Activated B cell treated with CpG ODN at 0.5 μM for 24 hours (primary cell): ENCODE results near the gene SLIT3. TPM values are rescaled to one million over a fixed set of nuclear protein-coding genes. Genes with fewer than 3 reads are reported as not detected.

Experiments
- ATAC-seq: fragments of 200-7000 bp; cut with Tn5 transposase; one replicate; pipeline ENCODE4 v1.10.0; 2021; ENCODE audit warnings: low read depth, mild to moderate bottlenecking, moderate library complexity
- CTCF ChIA-PET: fragments of 350-600 bp; sonication (Branson Sonifier 250); formaldehyde crosslinking; loops from one replicate; lab custom pipeline; 2021; ENCODE audit warnings: antibody characterized with exemption; lab: Charles Lee
- POLR2A ChIA-PET: fragments of 350-600 bp; sonication (Branson Sonifier 250); formaldehyde crosslinking; loops from one replicate; lab custom pipeline; 2021; ENCODE audit warnings: antibody characterized with exemption; lab: Charles Lee
- DNase-seq: peaks from one replicate; pipeline ENCODE4 v3.0.0; 2022
- H3K27ac Mint-ChIP-seq: one replicate; pipeline ENCODE4 v1.8.0; 2020; ENCODE audit warnings: mixed read lengths
- H3K27me3 Mint-ChIP-seq: one replicate; pipeline ENCODE4 v1.8.0; 2021; ENCODE audit warnings: mixed read lengths
- H3K36me3 Mint-ChIP-seq: one replicate; pipeline ENCODE4 v1.8.0; 2021; ENCODE audit warnings: low read depth, mixed read lengths
- H3K4me1 Mint-ChIP-seq: one replicate; pipeline ENCODE4 v1.8.0; 2021; ENCODE audit warnings: mixed read lengths
- H3K4me3 Mint-ChIP-seq: one replicate; pipeline ENCODE4 v1.8.0; 2020; ENCODE audit warnings: mild to moderate bottlenecking, mixed read lengths
- H3K9me3 Mint-ChIP-seq: one replicate; pipeline ENCODE4 v1.8.0; 2020; ENCODE audit warnings: mixed read lengths
- CTCF ChIP-seq: fragments of 200-600 bp; IDR thresholded peaks from one replicate; pipeline ENCODE4 v1.8.0; 2022; ENCODE audit warnings: antibody characterized with exemption, mild to moderate bottlenecking
- intact Hi-C: fragments of 100-400 bp; cut with micrococcal nuclease; formaldehyde crosslinking; loops from one replicate; pipeline ENCODE4 v1.15.1; 2024
- total RNA-seq: library from RNA; stranded (reverse); gene quantifications from 2 replicates; pipeline ENCODE4 v1.2.3, GENCODE V29; 2022

The SLIT3 gene
- total RNA-seq, 1 donor from 2014 or later, result not detected

GRCh38 chr5:169301386-169301934 lies 521 bp upstream of the SLIT3 start:
- ATAC-seq (no peak), DNase-seq (no peak)
- Mint-ChIP-seq H3K9me3 (no peaks in the 10 kb centered on the region), H3K27ac (no peak overlapping the region), H3K36me3 (no peaks in the 10 kb centered on the region), H3K4me1 (peaks cover 7% of the 10 kb centered on the region), H3K4me3 (no peak overlapping the region), H3K27me3 (peaks cover 47% of the 10 kb centered on the region)
- CTCF ChIA-PET, result no interaction called here
- POLR2A ChIA-PET, result no interaction called here
- intact Hi-C loops, result no loop called here
- TF ChIP-seq CTCF, result no peak

GRCh38 chr5:169299663-169300467 lies 1.1 kb downstream of the SLIT3 start:
- no peak for TF ChIP-seq CTCF
- H3K9me3 Mint-ChIP-seq, result no peaks in the 10 kb centered on the region
- H3K27me3 Mint-ChIP-seq, result peaks cover 41% of the 10 kb centered on the region
- peaks cover 7% of the 10 kb centered on the region for H3K4me1 Mint-ChIP-seq
- ChIA-PET CTCF (no interaction called here), POLR2A (no interaction called here)
- no peaks in the 10 kb centered on the region for H3K36me3 Mint-ChIP-seq
- no peak for ATAC-seq
- no peak for DNase-seq
- no peak overlapping the region for H3K4me3 Mint-ChIP-seq
- H3K27ac Mint-ChIP-seq, result no peak overlapping the region
- intact Hi-C loops, result no loop called here

GRCh38 chr5:169299191-169299662 lies 1.7 kb downstream of the SLIT3 start:
- DNase-seq (no peak), ATAC-seq (no peak)
- Mint-ChIP-seq H3K36me3 (no peaks in the 10 kb centered on the region), H3K27ac (no peak overlapping the region), H3K9me3 (no peaks in the 10 kb centered on the region), H3K27me3 (peaks cover 36% of the 10 kb centered on the region), H3K4me3 (no peak overlapping the region), H3K4me1 (peaks cover 7% of the 10 kb centered on the region)
- TF ChIP-seq CTCF, result no peak
- ChIA-PET CTCF (no interaction called here), POLR2A (no interaction called here)
- intact Hi-C loops, result no loop called here

- no peak for TF ChIP-seq CTCF
- POLR2A ChIA-PET, result no interaction called here
- H3K9me3 Mint-ChIP-seq, result no peaks in the 10 kb centered on the region
- CTCF ChIA-PET, result no interaction called here
- H3K27ac Mint-ChIP-seq, result no peak overlapping the region
- no peak overlapping the region for H3K4me3 Mint-ChIP-seq
- intact Hi-C loops, result no loop called here
- DNase-seq (no peak), ATAC-seq (no peak)
- H3K27me3 Mint-ChIP-seq, result peaks cover 28% of the 10 kb centered on the region
- no peaks in the 10 kb centered on the region for H3K36me3 Mint-ChIP-seq
- H3K4me1 Mint-ChIP-seq, result peaks cover 7% of the 10 kb centered on the region
Measured at GRCh38 chr5:169298193-169298592, 2.7 kb downstream of the SLIT3 start.

- no peaks in the 10 kb centered on the region for H3K9me3 Mint-ChIP-seq
- DNase-seq (no peak), ATAC-seq (no peak)
- no peak overlapping the region for H3K27ac Mint-ChIP-seq
- POLR2A ChIA-PET, result no interaction called here
- TF ChIP-seq CTCF, result no peak
- intact Hi-C loops, result no loop called here
- CTCF ChIA-PET, result no interaction called here
- peaks cover 3% of the 10 kb centered on the region for H3K4me1 Mint-ChIP-seq
- H3K36me3 Mint-ChIP-seq, result no peaks in the 10 kb centered on the region
- no peak overlapping the region for H3K4me3 Mint-ChIP-seq
- peaks cover 17% of the 10 kb centered on the region for H3K27me3 Mint-ChIP-seq
Measured at GRCh38 chr5:169296419-169297143, 4.4 kb downstream of the SLIT3 start.
